ENCODE measurements around the gene HNRNPDL.
"Not testable (repeated sequence)": the region's sequence is repeated elsewhere in the genome, so short reads cannot be mapped to it uniquely, and the experiment has no call there.

The HNRNPDL gene

GRCh38 chr4:82430193-82430963 is at the start of gene HNRNPDL, which contains the start of gene ENOPH1:
Gene HNRNPDL (minus strand): TSS chr4:82430462. CDS start chr4:82429690, 772 bp downstream.
Gene ENOPH1 (plus strand): TSS chr4:82430590. CDS start chr4:82430830, 240 bp downstream.
- peak; percentile 90 for DNase-seq (ENCODE audit: low read depth, low spot score)

GRCh38 chr4:82479562-82479961 is 49.3 kb upstream of the HNRNPDL start:
- DNase-seq (ENCODE audit: low read depth, low spot score) = no peak

- not testable (repeated sequence) for DNase-seq (ENCODE audit: low read depth, low spot score)
These were observed 47.2 kb upstream of the HNRNPDL start for GRCh38 chr4:82477469-82477868.

GRCh38 chr4:82475931-82476330 is 45.7 kb upstream of the HNRNPDL start:
- DNase-seq (ENCODE audit: low read depth, low spot score) = not testable (repeated sequence)

GRCh38 chr4:82473621-82474164 is 43.4 kb upstream of the HNRNPDL start:
- no peak for DNase-seq (ENCODE audit: low read depth, low spot score)

GRCh38 chr4:82473080-82473479 is 42.8 kb upstream of the HNRNPDL start:
- not testable (repeated sequence) for DNase-seq (ENCODE audit: low read depth, low spot score)

- DNase-seq (ENCODE audit: low read depth, low spot score) = no peak
These were observed 39.6 kb upstream of the HNRNPDL start for GRCh38 chr4:82469791-82470345.

- DNase-seq (ENCODE audit: low read depth, low spot score) = no peak
These were observed 37.2 kb upstream of the HNRNPDL start for GRCh38 chr4:82467471-82467870.

GRCh38 chr4:82463221-82463620 is 33.0 kb upstream of the HNRNPDL start:
- no peak for DNase-seq (ENCODE audit: low read depth, low spot score)

- peak; percentile 70 for DNase-seq (ENCODE audit: low read depth, low spot score)
These were observed 32.2 kb upstream of the HNRNPDL start for GRCh38 chr4:82462415-82462831.

- no peak for DNase-seq (ENCODE audit: low read depth, low spot score)
These were observed 31.4 kb upstream of the HNRNPDL start for GRCh38 chr4:82461710-82462109.

GRCh38 chr4:82458729-82459128 is 28.5 kb upstream of the HNRNPDL start:
- no peak for DNase-seq (ENCODE audit: low read depth, low spot score)

GRCh38 chr4:82457266-82457665 is 27.0 kb upstream of the HNRNPDL start:
- no peak for DNase-seq (ENCODE audit: low read depth, low spot score)

- no peak for DNase-seq (ENCODE audit: low read depth, low spot score)
These were observed 21.8 kb upstream of the HNRNPDL start for GRCh38 chr4:82452026-82452425.

- DNase-seq (ENCODE audit: low read depth, low spot score) = no peak
These were observed 20.9 kb upstream of the HNRNPDL start for GRCh38 chr4:82450966-82451755.

- no peak for DNase-seq (ENCODE audit: low read depth, low spot score)
These were observed 17.6 kb upstream of the HNRNPDL start for GRCh38 chr4:82447886-82448285.

- DNase-seq (ENCODE audit: low read depth, low spot score) = no peak
These were observed 8.8 kb upstream of the HNRNPDL start for GRCh38 chr4:82439088-82439487.

GRCh38 chr4:82437285-82438005 is 7.2 kb upstream of the HNRNPDL start:
- DNase-seq (ENCODE audit: low read depth, low spot score) = no peak

- DNase-seq (ENCODE audit: low read depth, low spot score) = no peak
These were observed 6.5 kb upstream of the HNRNPDL start for GRCh38 chr4:82436780-82437179.

GRCh38 chr4:82436130-82436529 is 5.9 kb upstream of the HNRNPDL start:
- DNase-seq (ENCODE audit: low read depth, low spot score) = no peak

GRCh38 chr4:82434949-82435348 is 4.7 kb upstream of the HNRNPDL start:
- DNase-seq (ENCODE audit: low read depth, low spot score) = no peak
